ENCODE measurements around the gene ALOX15B. TPM values are rescaled to one million over a fixed set of nuclear protein-coding genes. Genes with fewer than 3 reads are reported as not detected.

ALOX15B gene
- total and polyA plus RNA-seq, 2 of the 13 experiments (the other 11 are each of a cell fraction or from before 2014, with no cell fraction given) = not detected

- TF ChIP-seq ZNF687 (CRISPR knock-in tag; IDR thresholded peaks at IDR 0.05) (peak; percentile 32; the same call in 1 of the 2 replicates), MTF2 (CRISPR knock-in tag; IDR thresholded peaks at IDR 0.05; ENCODE audit: borderline replicate concordance) (0 out of 2 replicates have a peak, but pooled peaks have one; percentile 26), TOPORS (CRISPR knock-in tag; IDR thresholded peaks at IDR 0.05) (no peak), XRCC5 (optimal IDR thresholded peaks at IDR 0.05; ENCODE audit: low read length) (peak; percentile 89), TMF1 (CRISPR knock-in tag; IDR thresholded peaks at IDR 0.05; ENCODE audit: low read depth) (no peak), RBM22 (optimal IDR thresholded peaks at IDR 0.05; ENCODE audit: low read length) (no peak), SNAPC5 (CRISPR knock-in tag; IDR thresholded peaks at IDR 0.05; ENCODE audit: borderline replicate concordance) (no peak), ZNF367 (CRISPR knock-in tag; IDR thresholded peaks at IDR 0.05; ENCODE audit: borderline replicate concordance) (no peak), HNF4G (IDR thresholded peaks at IDR 0.05; ENCODE audit: borderline replicate concordance, low read depth, low read length) (no peak), HNF4G (CRISPR knock-in tag; IDR thresholded peaks at IDR 0.05; ENCODE audit: borderline replicate concordance, low read depth) (no peak), BHLHE40 (IDR thresholded peaks at IDR 0.05; ENCODE audit: low read length) (no peak), SMC3 (IDR thresholded peaks at IDR 0.05; ENCODE audit: low read length) (no peak), ATF7 (IDR thresholded peaks at IDR 0.05) (no peak), ATF7 (CRISPR knock-in tag; IDR thresholded peaks at IDR 0.05) (no peak), TBX2 (CRISPR knock-in tag; IDR thresholded peaks at IDR 0.05; ENCODE audit: borderline replicate concordance) (0 out of 2 replicates have a peak, but pooled peaks have one; percentile 21), GPN1 (CRISPR knock-in tag; IDR thresholded peaks at IDR 0.05; ENCODE audit: borderline replicate concordance) (no peak), PRPF4 (IDR thresholded peaks at IDR 0.05; ENCODE audit: low read depth, low read length, poor library complexity, severe bottlenecking) (no peak), RAD21 (CRISPR knock-in tag; IDR thresholded peaks at IDR 0.05) (0 out of 2 replicates have a peak, but pooled peaks have one; percentile 40), TFDP1 (CRISPR knock-in tag; IDR thresholded peaks at IDR 0.05; ENCODE audit: borderline replicate concordance) (no peak), TCF12 (IDR thresholded peaks at IDR 0.05) (no peak), TCF12 (CRISPR knock-in tag; IDR thresholded peaks at IDR 0.05) (no peak), ZFY (CRISPR knock-in tag; IDR thresholded peaks at IDR 0.05) (no peak), YY1 (IDR thresholded peaks at IDR 0.05; ENCODE audit: insufficient read depth, insufficient replicate concordance, low read depth, low read length) (no peak)
Observed at GRCh38 chr17:8073627-8074484, 35.0 kb downstream of the ALOX15B start (continued).
